GM12878 (cell line): ENCODE measurements around the gene FUT8. TPM values are rescaled to one million over a fixed set of nuclear protein-coding genes. Genes with fewer than 3 reads are reported as not detected.

Experiments used
- ATAC-seq: fragments of 200-7000 bp; cut with Tn5 transposase; 3 replicates; pipeline ENCODE4 v1.9.1; 2020; ENCODE audit warnings: mild to moderate bottlenecking, moderate library complexity
- BruUV-seq: library from RNA; stranded (reverse); fragments of 400-500 nt; replicated peaks from 2 replicates; lab custom pipeline; 2021; lab: Mats Ljungman, UMichigan
- CTCF ChIA-PET: fragments of 300-600 bp; sonication (Branson Sonifier 250); formaldehyde crosslinking; extraction: SDS; loops from one replicate; lab custom pipeline; 2021; ENCODE audit warnings: inconsistent platforms; lab: Yijun Ruan, JAX
- POLR2A ChIA-PET: fragments of 350-600 bp; formaldehyde crosslinking; extraction: SDS; loops from one replicate; lab custom pipeline; 2021; ENCODE audit warnings: inconsistent platforms; lab: Charles Lee
- RAD21 ChIA-PET: fragments of 300-600 bp; sonication (Branson Sonifier 250); formaldehyde crosslinking; loops from one replicate; lab custom pipeline; 2023; ENCODE audit warnings: antibody characterized with exemption; ENCODE audit not compliant: unreplicated experiment; lab: Charles Lee
- SMC1A ChIA-PET: fragments of 300-600 bp; sonication (Branson Sonifier 250); formaldehyde crosslinking; loops from one replicate; lab custom pipeline; 2023; ENCODE audit not compliant: unreplicated experiment, uncharacterized antibody; lab: Charles Lee
- DNase-seq: peaks from one replicate; pipeline ENCODE4 v3.0.0-alpha.2; 2011; ENCODE audit warnings: low read depth, low spot score
- FAIRE-seq: peaks from 3 replicates; lab custom pipeline; 2011; peaks lifted over from hg19 to GRCh38; lab: Jason Lieb, UNC
- H2AFZ ChIP-seq: 2 replicates; pipeline ENCODE4 v1.6.0; 2011; ENCODE audit warnings: low read depth, low read length, control low read depth; ENCODE audit not compliant: control insufficient read depth
- H3K27ac ChIP-seq: 2 replicates; pipeline ENCODE4 v1.5.1; 2011; ENCODE audit warnings: control low read depth; ENCODE audit not compliant: control insufficient read depth, insufficient read depth
- H3K27me3 ChIP-seq, 2 experiments: replicated peaks in 1 of 2; 2 replicates each; pipeline versions ENCODE4 v1.6.0 to v1.6.1; 2011; ENCODE audit warnings: low read length in 1 of 2; ENCODE audit not compliant: control insufficient read depth in 2 of 2, insufficient read depth in 2 of 2
- H3K36me3 ChIP-seq, 2 experiments: 2 replicates each; pipeline ENCODE4 v1.5.1; 2011; ENCODE audit warnings: low read length in 1 of 2; ENCODE audit not compliant: control insufficient read depth in 2 of 2, insufficient read depth in 2 of 2
- H3K4me1 ChIP-seq: 2 replicates; pipeline ENCODE4 v1.6.1; 2011; ENCODE audit warnings: mild to moderate bottlenecking, low read length, moderate library complexity, mixed read lengths; ENCODE audit not compliant: control insufficient read depth, insufficient read depth
- H3K4me2 ChIP-seq: 2 replicates; pipeline ENCODE4 v1.6.0; 2011; ENCODE audit warnings: control low read depth; ENCODE audit not compliant: control insufficient read depth, insufficient read depth
- H3K4me3 ChIP-seq: fragments of 200-600 bp; sonication (generic); 2 replicates; pipeline ENCODE4 v1.5.1; 2016
- H3K79me2 ChIP-seq: 2 replicates; pipeline ENCODE4 v1.6.0; 2011; ENCODE audit warnings: low read length; ENCODE audit not compliant: control insufficient read depth, insufficient read depth
- H3K9ac ChIP-seq: 2 replicates; pipeline ENCODE4 v1.8.0; 2011; ENCODE audit warnings: low read length, control low read depth, mixed read lengths; ENCODE audit not compliant: control insufficient read depth, insufficient read depth
- H3K9me3 ChIP-seq: replicated peaks from 3 replicates; pipeline ENCODE4 v1.5.1; 2011; ENCODE audit warnings: mild to moderate bottlenecking, low read length; ENCODE audit not compliant: control insufficient read depth, insufficient read depth
- H4K20me1 ChIP-seq: 2 replicates; pipeline ENCODE4 v1.6.0; 2011; ENCODE audit not compliant: control insufficient read depth, insufficient read depth
- BCL11A ChIP-seq: IDR thresholded peaks from 2 replicates; pipeline ENCODE4 v1.6.1; 2011; ENCODE audit warnings: low read depth, low read length
- EGR1 ChIP-seq, 2 experiments: IDR thresholded peaks; 1 replicate in 1 of 2; 2 replicates in 1 of 2; pipeline ENCODE4 v1.6.1; 2011 to 2012; ENCODE audit warnings: low read depth in 2 of 2, low read length in 2 of 2, borderline replicate concordance in 1 of 2, mild to moderate bottlenecking in 1 of 2, moderate library complexity in 1 of 2
- FOS ChIP-seq: IDR thresholded peaks from 3 replicates; pipeline ENCODE4 v1.6.1; 2011; ENCODE audit warnings: borderline replicate concordance; ENCODE audit not compliant: insufficient read length; ENCODE audit errors: extremely low read depth
- GABPA ChIP-seq: IDR thresholded peaks from 2 replicates; pipeline ENCODE4 v1.6.1; 2014; ENCODE audit warnings: antibody characterized with exemption, low read depth, mild to moderate bottlenecking, inconsistent platforms
- IKZF2 ChIP-seq, 2 experiments: fragments of 450-650 bp; IDR thresholded peaks; 2 replicates each; pipeline ENCODE4 v1.6.1; 2017; ENCODE audit warnings: mild to moderate bottlenecking in 2 of 2, moderate library complexity in 2 of 2
- MAX ChIP-seq: IDR thresholded peaks from 2 replicates; pipeline ENCODE4 v1.6.1; 2012; ENCODE audit warnings: low read depth, low read length, improper control_type of control experiment
- MYC ChIP-seq: IDR thresholded peaks from 2 replicates; pipeline ENCODE4 v1.6.1; 2011; ENCODE audit warnings: mild to moderate bottlenecking, low read length, moderate library complexity, inconsistent platforms; ENCODE audit not compliant: insufficient read depth, insufficient replicate concordance, insufficient read length, severe bottlenecking
- NR2F1 ChIP-seq: fragments of 450-650 bp; conservative IDR thresholded peaks from 2 replicates; pipeline ENCODE4 v1.6.1; 2017; ENCODE audit warnings: mild to moderate bottlenecking
- NRF1 ChIP-seq: conservative IDR thresholded peaks from 2 replicates; pipeline ENCODE4 v1.6.1; 2011; ENCODE audit warnings: mild to moderate bottlenecking, low read depth, low read length, improper control_type of control experiment
- POU2F2 ChIP-seq: IDR thresholded peaks from 3 replicates; pipeline ENCODE4 v1.6.1; 2011; ENCODE audit warnings: low read depth, mild to moderate bottlenecking, low read length, borderline replicate concordance
- SRF ChIP-seq, 2 experiments: IDR thresholded peaks; 2 replicates each; pipeline ENCODE4 v1.6.1; 2011; ENCODE audit warnings: low read depth in 2 of 2, low read length in 2 of 2, mild to moderate bottlenecking in 1 of 2, moderate library complexity in 1 of 2
- SUPT20H ChIP-seq: IDR thresholded peaks from 2 replicates; pipeline ENCODE4 v1.6.1; 2011; ENCODE audit warnings: low read depth, mild to moderate bottlenecking, low read length, moderate library complexity, borderline replicate concordance; ENCODE audit not compliant: control insufficient read depth
- ZBTB33 ChIP-seq: fragments of 450-650 bp; IDR thresholded peaks from 2 replicates; pipeline ENCODE4 v1.6.1; 2017; ENCODE audit warnings: mild to moderate bottlenecking
- in situ Hi-C: fragments of 300-500 bp; cut with MboI; formaldehyde crosslinking; loops from 9 replicates; pipeline ENCODE4 v1.14.3; 2018; ENCODE audit warnings: mixed read lengths
- intact Hi-C: fragments of 100-400 bp; cut with micrococcal nuclease; formaldehyde crosslinking; loops from one replicate; pipeline ENCODE4 v1.14.2; 2022; ENCODE audit not compliant: unreplicated experiment
- polyA plus RNA-seq, 11 experiments: library from polyadenylated mRNA; depleted of rRNA in 4 of 11; unstranded in 6 of 11; stranded (reverse) in 5 of 11; fragments of >200 nt; fragmentation: Nextera tagmentation in 4 of 11; fragmentation: Illumina TruSeq in 1 of 11; extraction: Ambion mirVana in 4 of 11; extraction: Trizol in 1 of 11; gene quantifications; 1 replicate in 1 of 11; 2 replicates in 10 of 11; pipeline versions ENCODE4 v1.2.1 to v1.2.3, GENCODE V29; 2011 to 2016; ENCODE audit warnings: inconsistent platforms in 2 of 11, missing spikeins in 2 of 11, low read depth in 1 of 11
- total RNA-seq, 4 experiments: library from RNA; depleted of rRNA in 3 of 4; stranded (reverse); fragments of >200 nt in 3 of 4; fragmentation: Illumina TruSeq in 1 of 4; extraction: Trizol in 1 of 4; gene quantifications; 2 replicates each; pipeline versions ENCODE4 v1.2.1 to v1.2.3, GENCODE V29; 2013 to 2021
- TF ChIP-seq, protein P1 (sequence below): fragments of 450-650 bp; conservative IDR thresholded peaks from 2 replicates; pipeline ENCODE4 v1.6.1; 2017; ENCODE audit warnings: mild to moderate bottlenecking, moderate library complexity
- TF ChIP-seq, protein P2 (sequence below): fragments of 450-650 bp; IDR thresholded peaks from 2 replicates; pipeline ENCODE4 v1.6.1; 2017; ENCODE audit warnings: borderline replicate concordance

Gene FUT8
- total and polyA plus RNA-seq, 10 of the 15 experiments (the other 5 are each of a cell fraction or from before 2014, with no cell fraction given), result 21.3 to 106 (median 66.3) TPM

GRCh38 chr14:65604535-65604934 is 192.0 kb downstream of the FUT8 start:
- DNase-seq (no peak), FAIRE-seq (peak; percentile 65), ATAC-seq (peak; percentile 27; the same call in 1 of the 3 replicates)
- Histone ChIP-seq H3K36me3 (no peaks in the 10 kb centered on the region; a peak in 1 of 4 replicates), H2AFZ (no peak overlapping the region), H3K4me2 (no peak overlapping the region), H3K4me3 (no peak overlapping the region), H4K20me1 (no peaks in the 10 kb centered on the region), H3K4me1 (no peaks in the 10 kb centered on the region), H3K79me2 (peaks cover 9% of the 10 kb centered on the region), H3K9ac (no peak overlapping the region), H3K27ac (no peak overlapping the region), H3K9me3 (peaks cover 5% of the 10 kb centered on the region; the same call in 2 of the 3 replicates), H3K27me3 (no peaks in the 10 kb centered on the region)
- CTCF ChIA-PET, result no interaction called here
- in situ Hi-C loops (no loop called here), intact Hi-C loops (loop anchor here (2.0 to 10.0 kb wide), 3 partner anchors 190 to 380 kb away; no protein-coding TSS in a partner anchor)
- RAD21 ChIA-PET, result no interaction called here
- POLR2A ChIA-PET, result no interaction called here
- SMC1A ChIA-PET, result no interaction called here
- no TSS peak for BruUV-seq
- TF ChIP-seq FOS (no peak), BCL11A (no peak), SUPT20H (no peak), MYC (no peak), POU2F2 (no peak), EGR1 (IDR thresholded peaks at IDR 0.05; ENCODE audit: borderline replicate concordance in 1 of 2, low read depth in 2 of 2, low read length in 2 of 2) (no peak), NR2F1 (no peak), MAX (no peak), ZBTB33 (no peak), NRF1 (no peak), IKZF2 (IDR thresholded peaks at IDR 0.05) (no peak), SRF (IDR thresholded peaks at IDR 0.05; ENCODE audit: low read depth in 2 of 2, low read length in 2 of 2) (no peak), GABPA (no peak)
- TF ChIP-seq, protein P1, sequence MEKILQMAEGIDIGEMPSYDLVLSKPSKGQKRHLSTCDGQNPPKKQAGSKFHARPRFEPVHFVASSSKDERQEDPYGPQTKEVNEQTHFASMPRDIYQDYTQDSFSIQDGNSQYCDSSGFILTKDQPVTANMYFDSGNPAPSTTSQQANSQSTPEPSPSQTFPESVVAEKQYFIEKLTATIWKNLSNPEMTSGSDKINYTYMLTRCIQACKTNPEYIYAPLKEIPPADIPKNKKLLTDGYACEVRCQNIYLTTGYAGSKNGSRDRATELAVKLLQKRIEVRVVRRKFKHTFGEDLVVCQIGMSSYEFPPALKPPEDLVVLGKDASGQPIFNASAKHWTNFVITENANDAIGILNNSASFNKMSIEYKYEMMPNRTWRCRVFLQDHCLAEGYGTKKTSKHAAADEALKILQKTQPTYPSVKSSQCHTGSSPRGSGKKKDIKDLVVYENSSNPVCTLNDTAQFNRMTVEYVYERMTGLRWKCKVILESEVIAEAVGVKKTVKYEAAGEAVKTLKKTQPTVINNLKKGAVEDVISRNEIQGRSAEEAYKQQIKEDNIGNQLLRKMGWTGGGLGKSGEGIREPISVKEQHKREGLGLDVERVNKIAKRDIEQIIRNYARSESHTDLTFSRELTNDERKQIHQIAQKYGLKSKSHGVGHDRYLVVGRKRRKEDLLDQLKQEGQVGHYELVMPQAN, result no peak
- TF ChIP-seq, protein P2, sequence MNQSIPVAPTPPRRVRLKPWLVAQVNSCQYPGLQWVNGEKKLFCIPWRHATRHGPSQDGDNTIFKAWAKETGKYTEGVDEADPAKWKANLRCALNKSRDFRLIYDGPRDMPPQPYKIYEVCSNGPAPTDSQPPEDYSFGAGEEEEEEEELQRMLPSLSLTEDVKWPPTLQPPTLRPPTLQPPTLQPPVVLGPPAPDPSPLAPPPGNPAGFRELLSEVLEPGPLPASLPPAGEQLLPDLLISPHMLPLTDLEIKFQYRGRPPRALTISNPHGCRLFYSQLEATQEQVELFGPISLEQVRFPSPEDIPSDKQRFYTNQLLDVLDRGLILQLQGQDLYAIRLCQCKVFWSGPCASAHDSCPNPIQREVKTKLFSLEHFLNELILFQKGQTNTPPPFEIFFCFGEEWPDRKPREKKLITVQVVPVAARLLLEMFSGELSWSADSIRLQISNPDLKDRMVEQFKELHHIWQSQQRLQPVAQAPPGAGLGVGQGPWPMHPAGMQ, result no peak
